HG03159 (cell line): ENCODE results near the gene CYCS.
"Not testable (repeated sequence)": the region's sequence is repeated elsewhere in the genome, so short reads cannot be mapped to it uniquely, and the experiment has no call there.

ENCODE experiments used
- ATAC-seq: cut with Tn5 transposase; IDR thresholded peaks from one replicate; pipeline ENCODE4 v1.9.1; 2021; ENCODE audit warnings: mild to moderate bottlenecking, moderate library complexity; ENCODE audit not compliant: unreplicated experiment

CYCS gene

GRCh38 chr7:25125137-25125946 lies at the start of gene CYCS:
CYCS (minus strand) TSS chr7:25125260; CDS start chr7:25124119, 1,141 bp downstream.
- peak; percentile 95 for ATAC-seq

GRCh38 chr7:25173184-25173583 lies 48.1 kb upstream of the CYCS start:
- ATAC-seq = no peak

GRCh38 chr7:25171516-25171915 lies 46.5 kb upstream of the CYCS start:
- no peak for ATAC-seq

- no peak for ATAC-seq
Observed at GRCh38 chr7:25171071-25171470, 46.0 kb upstream of the CYCS start.

GRCh38 chr7:25169683-25170082 lies 44.6 kb upstream of the CYCS start:
- ATAC-seq = no peak

- no peak for ATAC-seq
Observed at GRCh38 chr7:25168145-25168544, 43.1 kb upstream of the CYCS start.

GRCh38 chr7:25167262-25167843 lies 42.3 kb upstream of the CYCS start:
- no peak for ATAC-seq

GRCh38 chr7:25159983-25160596 lies 35.0 kb upstream of the CYCS start:
- not testable (repeated sequence) for ATAC-seq

- ATAC-seq = no peak
Observed at GRCh38 chr7:25158966-25159365, 33.9 kb upstream of the CYCS start.

- no peak for ATAC-seq
Observed at GRCh38 chr7:25151773-25152172, 26.7 kb upstream of the CYCS start.

- ATAC-seq = no peak
Observed at GRCh38 chr7:25149836-25150235, 24.8 kb upstream of the CYCS start.

- ATAC-seq = no peak
Observed at GRCh38 chr7:25148772-25149575, 23.9 kb upstream of the CYCS start.

GRCh38 chr7:25143763-25144162 lies 18.7 kb upstream of the CYCS start:
- no peak for ATAC-seq

- ATAC-seq = no peak
Observed at GRCh38 chr7:25139536-25139935, 14.5 kb upstream of the CYCS start.

- ATAC-seq = no peak
Observed at GRCh38 chr7:25134358-25135010, 9.4 kb upstream of the CYCS start.

- no peak for ATAC-seq
Observed at GRCh38 chr7:25132430-25132829, 7.4 kb upstream of the CYCS start.

GRCh38 chr7:25126751-25127150 lies 1.7 kb upstream of the CYCS start:
- ATAC-seq = no peak

- ATAC-seq = no peak
Observed at GRCh38 chr7:25124465-25125136, 459 bp downstream of the CYCS start.

GRCh38 chr7:25122373-25122772 lies 2.7 kb downstream of the CYCS start:
- no peak for ATAC-seq

GRCh38 chr7:25121599-25121998 lies 3.5 kb downstream of the CYCS start:
- no peak for ATAC-seq
